Mesothelial cell of epicardium (in vitro differentiated cells): ENCODE data around the gene MBLAC1. TPM values are rescaled to one million over a fixed set of nuclear protein-coding genes. Genes with fewer than 3 reads are reported as not detected.

ENCODE experiments used
- DNase-seq, 2 experiments: peaks; one replicate each; pipeline ENCODE4 v3.0.0; 2021; ENCODE audit warnings: low spot score in 2 of 2; ENCODE audit not compliant: unreplicated experiment in 2 of 2
- H3K27ac Mint-ChIP-seq: 2 replicates; pipeline ENCODE4 v1.8.0; 2021; ENCODE audit warnings: mixed read lengths
- H3K27me3 Mint-ChIP-seq: 2 replicates; pipeline ENCODE4 v1.8.0; 2021; ENCODE audit warnings: low read depth, mixed read lengths
- H3K36me3 Mint-ChIP-seq: 2 replicates; pipeline ENCODE4 v1.8.0; 2021; ENCODE audit warnings: mixed read lengths
- H3K4me1 Mint-ChIP-seq: 2 replicates; pipeline ENCODE4 v1.8.0; 2021; ENCODE audit warnings: mixed read lengths
- H3K4me3 Mint-ChIP-seq: 2 replicates; pipeline ENCODE4 v1.8.0; 2021; ENCODE audit warnings: mild to moderate bottlenecking, moderate library complexity, mixed read lengths
- H3K9me3 Mint-ChIP-seq: 2 replicates; pipeline ENCODE4 v1.8.0; 2021; ENCODE audit warnings: mixed read lengths
- CTCF ChIP-seq: fragments of 200-600 bp; sonication (generic); IDR thresholded peaks from one replicate; pipeline ENCODE4 v1.5.0; 2021; ENCODE audit warnings: antibody characterized with exemption; ENCODE audit not compliant: unreplicated experiment
- microRNA-seq: library from miRNA; unstranded; fragments of <30 nt; microRNA quantifications from one replicate; pipeline ENCODE4 v1.2.0, GENCODE V29; 2021; ENCODE audit warnings: inconsistent platforms, mixed read lengths
- total RNA-seq: library from RNA; stranded (reverse); gene quantifications from 3 replicates; pipeline ENCODE4 v1.2.1, GENCODE V29; 2021

MBLAC1 gene
- total RNA-seq, 1 donor from 2014 or later, result 3.5 TPM

GRCh38 chr7:100177045-100178001 is 50.6 kb downstream of the MBLAC1 start, which contains the start of the genes GPC2 and STAG3:
GPC2 (minus strand) TSS chr7:100177381; CDS start chr7:100177199, 182 bp downstream.
STAG3 (plus strand) TSS chr7:100177918; CDS start chr7:100180557, 2,639 bp downstream.
- H3K4me3 Mint-ChIP-seq, result peak within 1 kb of the TSS; percentile 90
- H3K4me1 Mint-ChIP-seq, result peaks cover 15% of the 10 kb centered on the region
- no peaks in the 10 kb centered on the region for H3K9me3 Mint-ChIP-seq
- DNase-seq, result peak; percentile 94 to 98
- H3K27ac Mint-ChIP-seq, result no peak within 1 kb of the TSS
- H3K36me3 Mint-ChIP-seq, result peaks cover 14% of the 10 kb centered on the region
- TF ChIP-seq CTCF, result no peak
- H3K27me3 Mint-ChIP-seq, result peaks cover 11% of the 10 kb centered on the region

Small RNA genes within 50 kb of the gene (microRNA-seq; reads per million reads assigned to microRNA genes)
- gene MIR106B (9,726 reads per million, percentile 96 among the genes with 10 or more reads in this experiment), gene MIR25 (1,029 reads per million, percentile 81 among the genes with 10 or more reads in this experiment), gene MIR4658 (not detected), gene MIR93 (14,691 reads per million, percentile 96 among the genes with 10 or more reads in this experiment)

Other genes with a start within 250 kb of the MBLAC1 start
- 0.20 to 0.63 TPM (median 0.24 TPM) in 3 replicates for gene OR2AE1, start 249.9 kb upstream of the MBLAC1 start, total RNA-seq
- 13.1 to 14.1 TPM (median 13.6 TPM) in 3 replicates for gene TRIM4, start 207.4 kb upstream of the MBLAC1 start, total RNA-seq
- gene GJC3, start 197.3 kb upstream of the MBLAC1 start, total RNA-seq, result 0.27 to 0.54 TPM in 2 of 3 replicates, not detected in the other
- 0.27 to 0.56 TPM in 2 of 3 replicates, not detected in the other for gene AZGP1, start 150.9 kb upstream of the MBLAC1 start, total RNA-seq
- gene ZKSCAN1, start 111.4 kb upstream of the MBLAC1 start, total RNA-seq, result 143 to 149 TPM (median 143 TPM) in 3 replicates
- 17.0 to 17.6 TPM (median 17.4 TPM) in 3 replicates for gene ZSCAN21, start 77.2 kb upstream of the MBLAC1 start, total RNA-seq
- gene ZNF3, start 45.2 kb upstream of the MBLAC1 start, total RNA-seq, result 78.6 to 85.9 TPM (median 81.1 TPM) in 3 replicates
- gene COPS6, start 38.0 kb upstream of the MBLAC1 start, total RNA-seq, result 96.4 to 103 TPM (median 97.7 TPM) in 3 replicates
- gene MCM7, start 25.6 kb upstream of the MBLAC1 start, total RNA-seq, result 170 to 172 TPM (median 171 TPM) in 3 replicates
- gene AP4M1, start 25.3 kb upstream of the MBLAC1 start, total RNA-seq, result 23.5 to 26.8 TPM (median 25.6 TPM) in 3 replicates
- 63.7 to 68.8 TPM (median 66.2 TPM) in 3 replicates for gene TAF6, start 7.6 kb upstream of the MBLAC1 start, total RNA-seq
- 26.1 to 27.9 TPM (median 27.4 TPM) in 3 replicates for gene CNPY4, start 7.3 kb upstream of the MBLAC1 start, total RNA-seq
- 97.2 to 109 TPM (median 105 TPM) in 3 replicates for gene LAMTOR4, start 22.0 kb downstream of the MBLAC1 start, total RNA-seq
- 22.0 to 23.6 TPM (median 23.3 TPM) in 3 replicates for gene TRAPPC14, start 31.8 kb downstream of the MBLAC1 start, total RNA-seq
- gene GAL3ST4, start 41.6 kb downstream of the MBLAC1 start, total RNA-seq, result 9.4 to 10.1 TPM (median 9.4 TPM) in 3 replicates
- gene GPC2, start 50.4 kb downstream of the MBLAC1 start, total RNA-seq, result 49.8 to 50.6 TPM (median 50.0 TPM) in 3 replicates
- 0.94 to 1.9 TPM (median 1.4 TPM) in 3 replicates for gene STAG3, start 51.0 kb downstream of the MBLAC1 start, total RNA-seq
- gene PVRIG, start 93.0 kb downstream of the MBLAC1 start, total RNA-seq, result not detected in 3 replicates
- gene SPDYE3, start 180.7 kb downstream of the MBLAC1 start, total RNA-seq, result not detected in 3 replicates
- gene PILRB, start 231.2 kb downstream of the MBLAC1 start, total RNA-seq, result 52.8 to 56.3 TPM (median 54.5 TPM) in 3 replicates
- 6.1 to 7.3 TPM (median 6.7 TPM) in 3 replicates for gene PILRA, start 246.5 kb downstream of the MBLAC1 start, total RNA-seq